ENCODE measurements around the gene INSRR. TPM values are rescaled to one million over a fixed set of nuclear protein-coding genes. Genes with fewer than 3 reads are reported as not detected.
A peak's percentile ranks its signal among the peaks of the same experiment; 100 is the strongest.

Gene INSRR
- total RNA-seq, 1 experiment from 2014 or later, result not detected

GRCh38 chr1:156875341-156875615 lies 16.4 kb upstream of the INSRR start:
- no peak for DNase-seq (ENCODE audit: low read depth)

GRCh38 chr1:156874572-156875340 lies 15.8 kb upstream of the INSRR start:
- no peak for DNase-seq (ENCODE audit: low read depth)

- DNase-seq (ENCODE audit: low read depth), result no peak
These were observed 15.2 kb upstream of the INSRR start for GRCh38 chr1:156874142-156874541.

GRCh38 chr1:156873659-156874058 lies 14.7 kb upstream of the INSRR start:
- no peak for DNase-seq (ENCODE audit: low read depth)

GRCh38 chr1:156869455-156869854 lies 10.5 kb upstream of the INSRR start:
- DNase-seq (ENCODE audit: low read depth), result no peak

GRCh38 chr1:156868341-156868740 lies 9.4 kb upstream of the INSRR start:
- no peak for DNase-seq (ENCODE audit: low read depth)

GRCh38 chr1:156866249-156866909 lies 7.5 kb upstream of the INSRR start:
- DNase-seq (ENCODE audit: low read depth), result no peak

- no peak for DNase-seq (ENCODE audit: low read depth)
These were observed 6.9 kb upstream of the INSRR start for GRCh38 chr1:156865865-156866248.

- no peak for DNase-seq (ENCODE audit: low read depth)
These were observed 6.3 kb upstream of the INSRR start for GRCh38 chr1:156865258-156865657.

- no peak for DNase-seq (ENCODE audit: low read depth)
These were observed 5.9 kb upstream of the INSRR start for GRCh38 chr1:156864796-156865195.

GRCh38 chr1:156863631-156864030 lies 4.7 kb upstream of the INSRR start:
- DNase-seq (ENCODE audit: low read depth), result no peak

- no peak for DNase-seq (ENCODE audit: low read depth)
These were observed 4.2 kb upstream of the INSRR start for GRCh38 chr1:156862997-156863599.

GRCh38 chr1:156862584-156862983 lies 3.7 kb upstream of the INSRR start:
- no peak for DNase-seq (ENCODE audit: low read depth)

- peak; percentile 30 for DNase-seq (ENCODE audit: low read depth)
These were observed 1.9 kb upstream of the INSRR start, which contains the start of gene NTRK1 for GRCh38 chr1:156860628-156861423. Gene NTRK1 (plus strand): TSS chr1:156860865. CDS start chr1:156860935, 70 bp downstream.

GRCh38 chr1:156860113-156860627 lies 1.3 kb upstream of the INSRR start:
- DNase-seq (ENCODE audit: low read depth), result peak; percentile 42

- no peak for DNase-seq (ENCODE audit: low read depth)
These were observed 701 bp upstream of the INSRR start for GRCh38 chr1:156859523-156860112.

- DNase-seq (ENCODE audit: low read depth), result no peak
These were observed 361 bp downstream of the INSRR start for GRCh38 chr1:156858555-156858956.

- no peak for DNase-seq (ENCODE audit: low read depth)
These were observed 1.4 kb downstream of the INSRR start for GRCh38 chr1:156857532-156857931.

GRCh38 chr1:156856282-156856785 lies 2.6 kb downstream of the INSRR start:
- DNase-seq (ENCODE audit: low read depth), result no peak

- no peak for DNase-seq (ENCODE audit: low read depth)
These were observed 4.3 kb downstream of the INSRR start for GRCh38 chr1:156854634-156855033.

GRCh38 chr1:156853761-156854160 lies 5.2 kb downstream of the INSRR start:
- no peak for DNase-seq (ENCODE audit: low read depth)
